ENCODE data around the gene ZNF576.

DNA sequence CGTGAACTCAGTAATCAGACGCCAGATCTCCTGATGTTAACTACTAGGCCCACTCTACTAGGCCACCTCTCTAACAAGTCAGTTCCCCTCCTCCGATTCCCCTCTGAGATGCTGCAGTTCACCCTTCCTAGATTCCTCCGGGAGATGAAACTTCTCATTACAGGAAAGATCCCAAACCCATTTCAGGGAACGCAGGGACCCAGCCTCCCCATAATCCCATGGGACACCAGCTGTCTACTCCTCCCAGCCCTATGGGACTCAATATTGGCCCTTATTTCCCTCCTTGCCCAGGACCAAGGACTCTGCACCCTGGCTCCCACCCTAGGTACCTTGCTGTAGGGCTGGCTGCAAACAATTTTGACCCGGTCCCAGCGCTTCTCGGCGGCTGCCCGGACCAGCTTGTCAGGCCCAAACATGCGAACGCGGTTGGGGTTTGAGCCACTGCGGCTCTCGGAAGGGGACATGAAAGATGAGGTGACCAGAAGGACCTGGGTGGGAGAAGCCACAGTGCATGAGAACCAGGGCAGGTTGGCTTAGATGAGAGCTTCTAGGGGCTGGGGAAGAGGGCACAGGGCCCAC is 42.0 kb upstream of the ZNF576 start:
- TF ChIP-seq POLR2A (IDR thresholded peaks at IDR 0.05; ENCODE audit: extremely low read depth, insufficient read length) = no peak
- TF ChIP-seq, protein P1, sequence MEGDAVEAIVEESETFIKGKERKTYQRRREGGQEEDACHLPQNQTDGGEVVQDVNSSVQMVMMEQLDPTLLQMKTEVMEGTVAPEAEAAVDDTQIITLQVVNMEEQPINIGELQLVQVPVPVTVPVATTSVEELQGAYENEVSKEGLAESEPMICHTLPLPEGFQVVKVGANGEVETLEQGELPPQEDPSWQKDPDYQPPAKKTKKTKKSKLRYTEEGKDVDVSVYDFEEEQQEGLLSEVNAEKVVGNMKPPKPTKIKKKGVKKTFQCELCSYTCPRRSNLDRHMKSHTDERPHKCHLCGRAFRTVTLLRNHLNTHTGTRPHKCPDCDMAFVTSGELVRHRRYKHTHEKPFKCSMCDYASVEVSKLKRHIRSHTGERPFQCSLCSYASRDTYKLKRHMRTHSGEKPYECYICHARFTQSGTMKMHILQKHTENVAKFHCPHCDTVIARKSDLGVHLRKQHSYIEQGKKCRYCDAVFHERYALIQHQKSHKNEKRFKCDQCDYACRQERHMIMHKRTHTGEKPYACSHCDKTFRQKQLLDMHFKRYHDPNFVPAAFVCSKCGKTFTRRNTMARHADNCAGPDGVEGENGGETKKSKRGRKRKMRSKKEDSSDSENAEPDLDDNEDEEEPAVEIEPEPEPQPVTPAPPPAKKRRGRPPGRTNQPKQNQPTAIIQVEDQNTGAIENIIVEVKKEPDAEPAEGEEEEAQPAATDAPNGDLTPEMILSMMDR (IDR thresholded peaks at IDR 0.05; ENCODE audit: low read depth, low read length) = no peak
- TF ChIP-seq, protein P2, sequence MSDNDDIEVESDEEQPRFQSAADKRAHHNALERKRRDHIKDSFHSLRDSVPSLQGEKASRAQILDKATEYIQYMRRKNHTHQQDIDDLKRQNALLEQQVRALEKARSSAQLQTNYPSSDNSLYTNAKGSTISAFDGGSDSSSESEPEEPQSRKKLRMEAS (IDR thresholded peaks at IDR 0.05; ENCODE audit: low read depth, low read length) = no peak

All from NB4 (cell line).